GM21825 (cell line): ENCODE measurements around the gene TMEFF2.
A peak's percentile ranks its signal among the peaks of the same experiment; 100 is the strongest.

Source experiments
- ATAC-seq: cut with Tn5 transposase; IDR thresholded peaks from one replicate; pipeline ENCODE4 v1.9.1; 2021; ENCODE audit warnings: mild to moderate bottlenecking, moderate library complexity; ENCODE audit not compliant: unreplicated experiment

TMEFF2 gene

DNA sequence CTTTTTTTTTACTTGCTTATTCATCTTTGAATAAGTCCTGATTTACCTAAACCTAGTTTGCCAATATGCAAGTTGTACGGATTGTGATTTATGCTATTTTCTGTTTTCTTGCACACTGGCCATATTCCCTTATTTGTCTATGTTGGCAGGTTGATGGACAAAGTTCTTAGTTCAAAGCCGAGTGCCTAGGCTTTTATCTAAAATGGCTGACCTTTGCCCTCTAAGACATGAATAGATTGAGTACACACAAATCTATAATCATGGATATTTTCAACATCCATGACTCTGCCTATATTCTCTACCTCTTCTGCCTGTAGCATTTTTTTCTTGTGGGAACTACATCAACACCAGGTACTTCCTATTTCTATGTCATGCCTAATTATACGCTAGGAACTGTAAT lies 171.7 kb downstream of the TMEFF2 start:
- no peak for ATAC-seq

DNA sequence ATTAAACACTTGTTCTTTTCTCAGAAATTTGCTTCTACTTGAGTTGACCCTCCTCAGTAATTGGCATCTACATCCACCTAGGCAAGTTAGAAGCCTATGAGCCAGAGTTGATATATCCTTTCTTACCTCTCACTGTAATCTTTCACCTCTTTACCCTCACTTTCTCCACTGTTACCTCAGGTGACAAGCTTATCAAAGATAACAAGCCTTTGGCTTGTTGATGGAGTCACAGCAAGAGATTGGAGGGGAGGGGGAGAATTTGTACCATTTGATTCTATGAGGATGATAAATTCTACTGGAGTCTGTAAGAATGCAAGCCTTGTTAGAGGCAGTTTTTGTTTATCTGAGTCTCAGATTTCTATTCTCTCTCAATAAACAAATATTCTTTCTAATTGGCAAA lies 176.9 kb downstream of the TMEFF2 start:
- no peak for ATAC-seq

DNA sequence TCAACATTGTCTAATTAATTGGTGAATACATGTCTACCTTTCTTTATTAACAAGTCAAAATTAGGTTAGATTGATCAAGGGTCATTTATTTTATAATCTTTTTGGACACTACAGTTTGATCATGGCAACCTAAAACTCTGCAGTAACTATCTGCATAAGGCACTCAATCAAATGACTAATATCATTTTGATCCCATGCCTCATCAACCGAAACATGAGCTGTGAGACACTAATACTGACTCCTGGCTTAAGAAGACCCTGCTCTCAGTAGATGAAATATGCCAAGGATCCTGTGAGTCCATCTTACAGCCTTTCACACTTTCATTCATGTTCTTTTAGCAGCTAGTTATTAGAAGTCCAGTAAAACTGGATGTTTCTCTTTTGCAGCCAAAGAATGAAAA lies 178.5 kb downstream of the TMEFF2 start:
- ATAC-seq = no peak

DNA sequence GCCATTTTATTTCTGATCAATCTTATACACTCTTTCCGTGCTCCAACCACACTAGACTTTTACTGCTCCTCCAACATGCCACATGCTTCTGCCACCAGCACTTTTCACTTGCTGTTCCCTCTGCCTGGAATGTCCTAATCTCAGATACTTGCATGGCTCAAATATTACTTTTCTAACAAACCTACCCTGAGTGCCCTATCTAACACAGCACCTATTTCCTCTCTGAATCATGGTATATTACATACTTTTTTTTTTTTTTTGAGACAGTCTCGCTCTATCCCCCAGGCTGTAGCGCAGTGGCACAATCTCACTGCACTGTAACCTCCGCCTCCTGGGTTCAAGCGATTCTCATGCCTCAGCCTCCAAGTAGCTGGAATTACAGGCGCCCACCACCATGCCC lies 181.5 kb downstream of the TMEFF2 start:
- ATAC-seq = no peak

DNA sequence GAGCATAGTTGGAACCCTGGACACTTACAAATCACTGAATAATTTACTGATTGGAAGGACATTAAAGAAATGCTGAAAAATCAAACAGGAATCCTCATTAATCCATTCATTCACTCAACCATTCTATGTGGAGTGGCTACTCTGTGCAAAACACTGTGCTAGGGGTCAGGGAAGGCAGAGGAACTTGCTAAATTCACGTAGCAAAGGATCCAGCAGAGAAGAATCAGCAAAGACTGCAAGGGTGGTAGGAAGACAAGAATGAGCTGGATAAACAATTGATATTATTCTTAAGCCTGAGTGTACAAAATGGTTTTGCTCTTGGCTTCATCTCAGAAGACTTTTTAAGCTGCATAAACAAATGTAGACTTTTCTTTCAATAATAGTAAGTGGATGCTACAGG lies 183.5 kb downstream of the TMEFF2 start:
- ATAC-seq = no peak

DNA sequence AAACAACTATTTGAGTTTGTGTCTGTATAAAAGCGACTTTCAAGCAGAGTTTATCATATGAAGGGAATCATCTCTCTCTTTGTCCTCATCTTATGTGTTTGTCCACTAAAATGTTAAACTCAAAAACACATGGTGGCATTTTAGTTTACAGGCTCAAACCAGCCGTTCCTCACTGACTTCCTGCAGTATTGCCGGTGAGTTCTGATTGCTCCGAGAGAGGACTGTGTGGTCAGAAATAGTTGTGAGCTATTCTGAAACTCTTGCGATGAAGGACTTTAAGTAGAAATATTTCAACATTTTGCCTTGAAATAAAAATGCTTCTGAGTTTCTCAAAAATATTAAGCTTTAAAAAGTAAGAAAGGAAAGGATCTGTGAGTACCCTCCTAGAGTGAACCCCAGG lies 184.7 kb downstream of the TMEFF2 start:
- no peak for ATAC-seq

DNA sequence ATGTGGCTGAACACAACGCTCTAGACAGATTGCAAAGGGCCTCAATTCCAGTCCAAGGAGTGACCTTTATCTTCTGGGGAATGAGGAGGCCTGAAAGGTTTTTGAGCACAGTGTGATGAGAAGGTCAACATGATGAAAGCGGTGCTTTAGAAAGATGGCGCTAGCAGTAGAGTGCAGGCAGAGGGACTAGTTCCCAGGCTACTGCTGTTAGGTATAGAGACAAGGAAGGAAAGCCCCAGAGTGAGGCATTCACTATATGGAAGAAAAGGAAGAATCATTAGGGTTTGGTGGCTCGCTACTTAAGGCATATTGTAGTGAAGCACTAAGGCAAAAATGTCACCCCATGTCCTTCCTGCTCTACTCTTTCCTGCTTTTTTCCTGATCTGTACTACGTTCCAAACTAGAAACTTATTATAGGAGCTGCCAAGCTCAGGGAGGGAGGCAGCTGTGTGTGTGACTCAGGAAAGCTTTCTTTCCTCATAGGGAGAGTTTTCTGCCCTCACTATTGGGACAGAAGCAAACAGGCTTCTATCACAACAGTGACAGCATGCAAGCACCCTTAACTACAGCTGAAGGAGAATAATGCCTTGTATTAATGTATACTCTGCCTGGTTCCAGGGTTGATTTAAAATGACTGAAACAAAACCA lies 187.0 kb downstream of the TMEFF2 start:
- no peak for ATAC-seq

DNA sequence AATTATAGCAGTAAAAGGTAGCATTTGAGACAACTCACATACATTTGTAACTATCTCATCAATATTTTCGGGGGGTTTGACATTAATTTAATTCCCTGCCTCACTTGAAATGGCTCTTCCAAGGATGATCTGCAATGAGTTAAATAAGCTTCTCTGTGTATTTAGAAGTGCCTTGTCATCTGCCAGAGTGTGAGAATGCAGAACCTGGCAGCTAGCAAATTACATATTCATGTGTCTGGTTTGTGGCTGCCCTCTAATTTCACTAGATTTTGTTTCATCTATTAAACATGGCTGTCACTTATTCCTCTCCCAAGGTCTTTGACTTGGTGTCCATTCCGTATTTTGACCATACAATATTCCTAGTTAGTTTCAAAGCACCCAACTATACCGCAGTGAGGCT lies 189.5 kb downstream of the TMEFF2 start:
- no peak for ATAC-seq

DNA sequence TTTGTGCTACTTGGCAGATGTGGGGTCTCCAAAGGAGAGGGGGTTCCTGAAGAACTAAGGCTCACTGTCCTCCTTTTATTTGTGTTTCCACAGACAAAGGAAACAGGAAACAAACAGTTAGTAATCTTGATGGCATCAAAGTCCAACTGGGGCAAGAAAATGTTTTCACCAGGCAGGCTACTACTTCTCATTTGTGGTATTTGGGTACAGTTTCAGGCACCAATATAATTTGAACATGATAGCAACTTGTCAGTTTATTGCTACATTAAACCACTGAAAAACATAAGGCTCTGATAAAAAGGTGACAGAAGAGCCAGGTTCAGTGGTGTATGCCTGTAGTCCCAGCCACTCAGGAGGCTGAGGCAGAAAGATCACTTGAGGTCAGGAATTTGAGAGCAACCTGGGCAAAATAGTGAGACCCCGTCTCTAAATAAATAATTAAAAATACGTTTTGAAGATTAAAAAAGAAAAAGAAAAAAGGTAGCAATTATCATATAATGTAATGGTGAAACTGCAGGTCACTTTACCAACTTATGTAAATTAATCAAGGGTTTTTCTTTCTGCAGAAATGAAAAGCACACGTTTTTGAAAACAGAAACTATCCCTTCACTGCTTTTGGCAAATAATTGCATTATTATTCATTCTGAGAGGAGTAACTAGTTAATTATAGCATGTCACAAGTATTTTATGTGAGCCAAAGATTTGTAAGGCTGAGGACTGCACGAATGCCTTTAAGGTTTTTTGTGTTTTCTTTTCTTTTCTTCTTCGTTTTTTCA lies 190.4 kb downstream of the TMEFF2 start:
- peak; percentile 67 for ATAC-seq

DNA sequence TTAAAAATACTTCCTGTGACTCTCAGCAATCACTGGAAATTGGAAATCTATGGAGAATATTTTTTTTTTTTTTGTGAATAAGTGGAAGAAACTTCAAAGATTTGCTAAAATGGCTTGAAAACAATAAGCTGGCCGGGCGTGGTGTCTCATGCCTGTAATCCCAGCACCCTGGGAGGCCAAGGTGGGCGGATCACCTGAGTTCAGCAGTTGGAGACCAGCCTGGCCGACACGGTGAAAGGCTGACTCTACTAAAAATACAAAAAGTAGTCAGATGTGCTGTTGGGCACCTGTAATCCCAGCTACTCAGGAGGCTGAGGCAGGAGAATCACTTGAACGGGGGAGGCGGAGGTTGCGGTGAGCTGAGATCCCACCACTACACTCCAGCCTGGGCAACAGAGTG lies 192.3 kb downstream of the TMEFF2 start:
- no peak for ATAC-seq

DNA sequence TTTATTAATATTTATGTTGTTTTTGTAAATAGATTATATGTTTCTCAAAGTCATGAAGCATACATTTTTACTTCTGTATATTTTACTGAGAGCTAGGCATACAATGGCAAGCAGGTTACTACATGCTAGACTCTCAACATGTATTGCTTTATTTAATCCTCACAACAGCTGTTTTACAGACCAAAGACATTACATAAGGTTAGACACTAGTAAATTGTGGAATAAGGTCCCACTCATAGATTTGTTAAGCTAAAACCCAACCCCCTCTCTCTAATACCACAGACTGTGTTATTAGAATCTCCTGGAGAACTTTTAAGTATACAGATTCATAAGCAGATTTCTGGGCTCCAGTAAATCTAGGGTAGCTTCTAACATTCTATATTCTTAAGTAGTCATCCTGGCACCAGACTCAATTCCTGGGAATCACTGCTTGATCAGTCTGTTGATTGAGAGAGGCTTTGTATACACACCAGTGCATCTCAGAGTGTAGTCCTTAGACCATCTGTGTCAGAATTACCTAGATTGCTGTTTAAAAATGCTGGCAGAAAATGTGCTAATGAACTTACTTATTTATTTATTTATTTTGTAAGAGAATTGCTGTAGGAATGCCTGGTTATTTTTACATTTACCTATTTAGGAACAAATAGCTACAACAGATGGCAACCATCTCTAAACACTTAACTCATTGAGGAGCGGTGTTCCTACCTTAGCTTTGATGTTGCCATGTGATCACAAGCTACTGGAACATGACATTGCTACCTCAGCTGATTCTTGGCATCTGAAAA lies 194.3 kb downstream of the TMEFF2 start:
- ATAC-seq = no peak

DNA sequence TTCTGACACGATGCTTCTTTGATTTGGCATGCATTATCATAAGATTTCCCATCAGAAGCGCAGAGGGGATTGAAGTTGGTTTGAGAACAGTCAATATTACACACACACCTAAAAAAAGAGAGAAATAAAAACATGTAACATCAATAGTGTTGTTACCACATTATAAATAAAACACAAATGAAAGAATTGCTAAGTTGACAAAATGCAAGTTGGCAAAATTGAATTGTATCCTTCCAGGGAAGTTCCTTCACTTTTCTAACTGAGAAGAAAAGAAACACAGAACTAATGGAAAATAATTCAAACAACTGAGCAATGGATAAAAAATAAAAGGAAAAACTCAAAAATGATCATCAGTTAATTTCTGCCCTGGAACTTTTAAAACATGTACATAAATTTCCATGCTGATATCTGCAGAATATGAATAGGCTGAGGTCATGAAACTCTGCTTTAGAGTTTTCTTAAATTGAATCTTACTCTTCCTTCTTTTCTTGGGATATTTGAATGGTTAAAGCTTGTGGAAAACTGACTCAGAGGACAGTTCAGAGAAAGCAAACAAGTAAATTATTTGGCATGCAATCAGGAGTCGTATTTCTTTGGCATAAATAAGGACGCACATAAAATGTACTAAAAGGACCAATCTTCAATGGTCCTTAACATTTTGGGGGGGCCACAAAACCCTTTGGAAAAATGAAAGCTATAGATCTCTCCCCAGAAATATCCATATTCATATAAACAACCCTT lies 195.5 kb downstream of the TMEFF2 start:
- no peak for ATAC-seq

DNA sequence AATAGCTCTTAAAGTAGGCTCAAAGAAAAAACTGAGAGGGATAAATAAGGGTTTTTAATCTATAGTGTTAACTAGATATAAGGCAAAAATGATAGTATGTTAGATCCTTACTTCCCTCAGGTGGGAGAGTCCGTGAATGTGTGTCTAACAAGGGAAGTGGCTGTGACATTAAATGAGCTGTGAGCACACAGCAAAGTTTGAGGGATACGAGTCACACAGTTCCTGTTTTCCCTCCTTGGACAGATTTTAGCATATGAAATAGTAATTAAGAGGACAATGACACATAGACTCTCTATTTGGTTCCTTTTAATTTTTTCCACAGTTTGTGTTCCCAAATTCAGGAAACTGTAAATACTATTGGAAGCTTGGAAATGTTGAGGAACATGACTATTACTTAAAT lies 199.4 kb downstream of the TMEFF2 start:
- ATAC-seq = no peak

DNA sequence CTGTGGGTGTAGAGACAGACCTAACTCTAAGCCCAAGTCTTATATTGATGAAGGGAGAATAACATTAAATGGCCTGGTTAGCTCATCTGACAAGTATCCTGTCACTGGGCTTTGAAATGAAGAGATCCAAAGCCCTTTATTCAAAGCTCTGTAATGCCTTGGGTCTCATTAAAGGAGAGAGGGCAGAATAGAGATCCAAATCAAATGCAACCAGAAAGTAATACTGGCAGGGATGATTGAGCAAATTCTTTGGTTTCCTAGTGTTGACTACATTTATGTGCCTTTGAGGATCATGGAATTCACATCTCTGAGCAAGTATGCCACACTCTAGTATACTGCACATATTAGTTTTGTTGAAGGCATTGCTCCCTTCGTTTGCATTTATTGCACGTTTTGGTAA lies 200.0 kb downstream of the TMEFF2 start:
- no peak for ATAC-seq

DNA sequence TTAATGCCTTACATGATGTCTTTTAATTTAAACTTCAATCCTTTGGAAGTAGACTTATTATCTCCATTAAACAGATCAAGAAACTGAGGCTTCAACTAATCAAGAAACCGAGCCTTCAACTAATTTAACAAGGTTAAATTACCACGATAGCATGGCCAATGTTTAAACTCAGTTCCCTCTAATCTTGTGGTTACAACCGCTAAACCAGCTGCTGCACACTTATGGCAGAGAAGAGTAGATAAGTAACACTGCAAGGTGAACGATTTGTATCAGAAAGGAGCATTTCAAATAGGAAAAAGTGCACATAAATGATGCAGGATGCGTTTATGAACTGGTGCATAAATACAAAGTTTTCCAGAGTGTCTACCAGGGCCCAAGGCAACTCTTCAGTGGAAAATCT lies 203.3 kb downstream of the TMEFF2 start:
- no peak for ATAC-seq

DNA sequence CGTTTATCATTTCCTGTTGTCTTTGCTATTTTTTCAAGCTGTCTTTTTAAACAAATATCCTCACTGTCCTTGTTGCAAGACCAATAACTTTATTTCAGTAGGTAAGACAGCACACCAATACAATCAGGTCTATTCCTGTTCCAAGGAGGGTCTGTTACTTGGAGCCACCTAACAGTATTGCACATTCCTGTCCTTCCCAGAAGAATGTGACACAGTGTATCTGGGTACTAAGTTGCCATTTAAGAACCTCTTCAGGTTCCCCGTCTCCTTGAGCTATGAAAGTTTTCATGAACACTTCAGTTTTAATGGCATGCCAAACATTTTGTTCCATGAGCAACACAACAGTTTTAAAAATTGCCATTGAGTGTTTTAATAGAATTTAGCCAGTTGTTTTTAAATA lies 209.0 kb downstream of the TMEFF2 start:
- ATAC-seq = no peak

DNA sequence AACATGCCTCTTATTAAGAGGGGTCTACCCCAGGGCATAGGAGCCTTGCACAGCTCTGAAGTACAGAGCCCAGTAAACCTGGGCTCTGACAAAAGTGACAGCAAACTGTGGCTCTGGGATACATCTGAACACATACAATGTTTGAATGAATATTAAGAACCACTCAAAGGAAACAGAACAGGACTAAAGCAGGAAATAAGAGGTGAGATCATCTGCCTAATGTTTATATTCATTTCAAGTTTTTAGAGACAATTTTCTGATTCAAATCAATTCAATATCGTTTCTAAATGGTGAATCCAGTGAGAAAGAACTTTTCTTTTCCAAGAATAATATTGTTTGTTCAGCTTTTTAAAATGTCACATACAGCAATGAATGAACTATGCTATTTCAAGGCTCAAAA lies 211.1 kb downstream of the TMEFF2 start:
- no peak for ATAC-seq

DNA sequence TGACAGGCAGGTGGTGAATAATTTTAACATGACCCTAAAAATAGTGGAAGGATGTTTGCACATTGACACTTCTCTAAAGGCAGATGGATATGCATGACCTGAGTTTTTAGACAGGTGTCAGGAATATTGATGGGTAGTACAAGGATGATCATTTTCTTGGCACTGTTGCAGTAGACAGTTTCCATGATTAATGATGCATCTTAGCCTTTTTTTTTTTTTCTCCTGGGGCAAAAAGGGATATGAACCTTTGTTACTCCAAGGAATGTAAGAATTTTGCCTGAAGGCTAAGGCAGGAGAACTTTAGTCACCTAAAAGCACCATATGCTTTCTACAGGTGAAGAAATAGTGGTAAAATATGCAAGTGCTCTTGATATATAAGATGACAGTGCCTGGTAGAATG lies 211.5 kb downstream of the TMEFF2 start:
- no peak for ATAC-seq

DNA sequence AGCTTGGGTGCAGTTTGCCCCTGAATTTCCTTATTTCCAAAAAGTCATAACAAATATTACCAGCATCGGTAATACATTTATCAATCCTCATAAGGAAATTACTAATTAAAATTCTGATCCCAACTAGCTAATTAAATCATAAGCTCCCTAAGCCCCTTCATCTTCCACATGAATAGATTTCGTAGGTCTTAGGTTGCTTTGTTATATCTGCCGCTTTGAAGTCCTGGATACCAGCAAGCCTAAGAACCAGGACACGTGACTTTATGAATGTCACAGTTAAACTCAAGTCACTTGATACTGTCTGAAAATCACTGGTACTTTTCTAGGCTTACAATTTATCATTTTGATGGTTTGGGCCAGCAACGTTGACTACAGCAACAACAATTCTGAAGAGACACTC lies 213.0 kb downstream of the TMEFF2 start:
- ATAC-seq = no peak

DNA sequence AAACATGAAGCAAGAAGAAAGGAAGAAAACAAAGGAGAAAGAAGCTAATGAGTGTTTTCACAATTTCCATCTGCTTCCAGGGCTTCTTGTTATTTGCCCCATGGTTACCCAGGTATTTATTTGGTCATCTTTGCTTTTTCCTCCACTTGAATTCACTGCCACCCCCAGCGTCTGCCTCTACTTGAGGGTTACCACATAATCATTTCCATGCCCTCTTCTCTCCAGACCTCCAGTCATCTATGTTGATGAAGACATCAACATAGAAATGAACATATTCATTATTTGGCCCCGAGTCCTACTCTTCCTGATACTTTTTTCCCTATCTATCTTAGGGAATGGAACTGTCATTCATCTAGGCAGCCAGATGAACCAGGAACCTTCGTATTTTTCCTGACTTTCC lies 214.2 kb downstream of the TMEFF2 start:
- ATAC-seq = no peak

DNA sequence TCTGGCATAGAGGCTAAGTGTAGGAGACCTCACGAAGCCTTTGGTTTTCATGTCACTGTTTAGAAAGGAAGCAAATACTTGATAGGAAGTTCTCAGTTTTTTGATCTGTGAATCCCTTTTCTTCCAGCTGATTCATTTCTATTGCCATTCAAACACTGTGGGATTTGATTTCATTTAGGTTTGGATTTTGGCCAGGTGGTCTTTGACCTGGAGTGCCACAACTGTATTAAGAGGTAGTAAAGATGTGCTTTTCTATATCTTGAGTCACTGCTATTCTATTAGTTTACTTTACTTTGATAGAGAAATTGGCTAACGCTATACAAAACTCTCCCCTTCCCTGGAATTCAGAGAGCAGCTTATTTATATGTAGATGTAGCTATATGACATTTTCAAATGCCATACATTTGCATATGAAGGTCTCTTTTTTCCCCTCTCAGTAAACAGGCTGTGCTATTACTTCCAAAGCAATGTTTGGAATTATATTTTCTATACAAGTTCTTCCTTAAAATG lies 215.5 kb downstream of the TMEFF2 start:
- no peak for ATAC-seq
